Lower leg skin (tissue), 3 donors: ENCODE results near the gene MT1G.

Source experiments
- CTCF ChIP-seq, 3 donors: fragments of 450-650 bp; IDR thresholded peaks; one replicate each; pipeline ENCODE4 v1.5.1; 2016; ENCODE audit warnings: antibody characterized with exemption in 3 of 3, mild to moderate bottlenecking in 3 of 3, moderate library complexity in 2 of 3
- POLR2A ChIP-seq, 2 donors: fragments of 450-650 bp; IDR thresholded peaks; one replicate each; pipeline ENCODE4 v1.6.1; 2016 to 2017; ENCODE audit warnings: antibody characterized with exemption in 2 of 2, mild to moderate bottlenecking in 1 of 2, moderate library complexity in 1 of 2

GRCh38 chr16:56701534-56701933, 33.7 kb upstream of the MT1G start:
- TF ChIP-seq CTCF (IDR thresholded peaks at IDR 0.05), result no peak
- TF ChIP-seq POLR2A (IDR thresholded peaks at IDR 0.05), result no peak
